Measurements from ENCODE around the gene LTBP3.

GRCh38 chr11:65578667-65579066 lies 20.5 kb upstream of the LTBP3 start:
- TF ChIP-seq, protein P1, sequence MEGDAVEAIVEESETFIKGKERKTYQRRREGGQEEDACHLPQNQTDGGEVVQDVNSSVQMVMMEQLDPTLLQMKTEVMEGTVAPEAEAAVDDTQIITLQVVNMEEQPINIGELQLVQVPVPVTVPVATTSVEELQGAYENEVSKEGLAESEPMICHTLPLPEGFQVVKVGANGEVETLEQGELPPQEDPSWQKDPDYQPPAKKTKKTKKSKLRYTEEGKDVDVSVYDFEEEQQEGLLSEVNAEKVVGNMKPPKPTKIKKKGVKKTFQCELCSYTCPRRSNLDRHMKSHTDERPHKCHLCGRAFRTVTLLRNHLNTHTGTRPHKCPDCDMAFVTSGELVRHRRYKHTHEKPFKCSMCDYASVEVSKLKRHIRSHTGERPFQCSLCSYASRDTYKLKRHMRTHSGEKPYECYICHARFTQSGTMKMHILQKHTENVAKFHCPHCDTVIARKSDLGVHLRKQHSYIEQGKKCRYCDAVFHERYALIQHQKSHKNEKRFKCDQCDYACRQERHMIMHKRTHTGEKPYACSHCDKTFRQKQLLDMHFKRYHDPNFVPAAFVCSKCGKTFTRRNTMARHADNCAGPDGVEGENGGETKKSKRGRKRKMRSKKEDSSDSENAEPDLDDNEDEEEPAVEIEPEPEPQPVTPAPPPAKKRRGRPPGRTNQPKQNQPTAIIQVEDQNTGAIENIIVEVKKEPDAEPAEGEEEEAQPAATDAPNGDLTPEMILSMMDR (IDR thresholded peaks at IDR 0.05), result no peak
- no peak for TF ChIP-seq POLR2A (IDR thresholded peaks at IDR 0.05)
